OCI-LY7 (cell line): Measurements from ENCODE around the gene SHCBP1. TPM values are rescaled to one million over a fixed set of nuclear protein-coding genes. Genes with fewer than 3 reads are reported as not detected.
A peak's percentile ranks its signal among the peaks of the same experiment; 100 is the strongest.

Experiments
- BruUV-seq: library from RNA; stranded (reverse); fragments of 400-500 nt; replicated peaks from 2 replicates; lab custom pipeline; 2021; lab: Mats Ljungman, UMichigan
- CTCF ChIA-PET: fragments of 300-600 bp; sonication (Branson Sonifier 250); formaldehyde crosslinking; loops from one replicate; lab custom pipeline; 2022; ENCODE audit warnings: antibody characterized with exemption; ENCODE audit not compliant: unreplicated experiment; lab: Charles Lee
- POLR2A ChIA-PET: fragments of 300-600 bp; sonication (Branson Sonifier 250); formaldehyde crosslinking; loops from one replicate; lab custom pipeline; 2022; ENCODE audit warnings: antibody characterized with exemption; lab: Charles Lee
- DNase-seq: peaks from one replicate; pipeline ENCODE4 v3.0.0-alpha.2; 2015; ENCODE audit warnings: low spot score
- H2AFZ ChIP-seq: fragments of 200-600 bp; sonication (generic), shearing (Covaris generic); 2 replicates; pipeline ENCODE4 v1.6.1; 2014; ENCODE audit warnings: mild to moderate bottlenecking, antibody characterized with exemption, low read length, moderate library complexity
- H3K27ac ChIP-seq: fragments of 200-600 bp; sonication (generic); 2 replicates; pipeline ENCODE4 v1.5.1; 2014; ENCODE audit warnings: mixed run types, low read depth, mild to moderate bottlenecking, moderate library complexity, low read length, inconsistent platforms; ENCODE audit not compliant: poor library complexity, severe bottlenecking
- H3K36me3 ChIP-seq: fragments of 200-600 bp; sonication (generic); 2 replicates; pipeline ENCODE4 v1.6.1; 2014; ENCODE audit warnings: mild to moderate bottlenecking, antibody characterized with exemption, low read length, moderate library complexity, mixed read lengths; ENCODE audit not compliant: insufficient read depth
- H3K4me1 ChIP-seq: fragments of 200-600 bp; sonication (generic); 2 replicates; pipeline ENCODE4 v1.5.1; 2014; ENCODE audit warnings: mild to moderate bottlenecking, low read length; ENCODE audit not compliant: insufficient read depth, poor library complexity, severe bottlenecking
- H3K4me2 ChIP-seq: fragments of 200-600 bp; sonication (generic); 2 replicates; pipeline ENCODE4 v1.6.1; 2014; ENCODE audit warnings: mild to moderate bottlenecking, low read length
- H3K4me3 ChIP-seq: fragments of 200-600 bp; sonication (generic); 2 replicates; pipeline ENCODE4 v1.5.1; 2014; ENCODE audit warnings: mild to moderate bottlenecking, low read depth, low read length; ENCODE audit not compliant: poor library complexity, severe bottlenecking
- H3K79me2 ChIP-seq: fragments of 200-600 bp; sonication (generic); 2 replicates; pipeline ENCODE4 v1.6.1; 2016; ENCODE audit warnings: low read depth, mild to moderate bottlenecking, low read length, moderate library complexity, mixed read lengths; ENCODE audit not compliant: insufficient read depth
- H3K9me2 ChIP-seq: fragments of 200-600 bp; sonication (generic); 2 replicates; pipeline ENCODE4 v1.6.1; 2016; ENCODE audit warnings: mild to moderate bottlenecking, low read length, mixed read lengths; ENCODE audit not compliant: insufficient read depth
- H3K9me3 ChIP-seq: fragments of 200-600 bp; sonication (generic); 2 replicates; pipeline ENCODE4 v1.6.1; 2014; ENCODE audit warnings: mild to moderate bottlenecking, mixed run types, low read length, mixed read lengths
- H4K20me1 ChIP-seq: fragments of 200-600 bp; sonication (generic); 2 replicates; pipeline ENCODE4 v1.6.1; 2014; ENCODE audit warnings: mild to moderate bottlenecking, antibody characterized with exemption, low read length, moderate library complexity, mixed read lengths; ENCODE audit not compliant: insufficient read depth
- CTCF ChIP-seq: fragments of 200-600 bp; sonication (generic); conservative IDR thresholded peaks from 2 replicates; pipeline ENCODE4 v1.5.1; 2014; ENCODE audit warnings: mild to moderate bottlenecking, antibody characterized with exemption, low read length, moderate library complexity, mixed read lengths
- EZH2phosphoT487 ChIP-seq: fragments of 200-600 bp; sonication (generic); IDR thresholded peaks from 2 replicates; pipeline ENCODE4 v1.6.1; 2018; ENCODE audit warnings: low read depth, borderline replicate concordance, mild to moderate bottlenecking, mixed run types, antibody characterized with exemption, low read length, moderate library complexity, mixed read lengths
- intact Hi-C: fragments of 100-400 bp; cut with micrococcal nuclease; formaldehyde crosslinking; loops from one replicate; pipeline ENCODE4 v1.10.0; 2022; ENCODE audit not compliant: unreplicated experiment
- total RNA-seq, 2 experiments: library from RNA; depleted of rRNA in 1 of 2; stranded (reverse); fragments of >200 nt in 1 of 2; shearing (Covaris generic) in 1 of 2; gene quantifications; 2 replicates each; pipeline ENCODE4 v1.2.3, GENCODE V29; 2014 to 2022

Gene SHCBP1
- total RNA-seq, 2 experiments from 2014 or later, result 32.6 to 49.5 TPM

- ChIA-PET CTCF (no interaction called here), POLR2A (no interaction called here)
- Histone ChIP-seq H2AFZ (no peak overlapping the region), H3K4me1 (peaks cover 11% of the 10 kb centered on the region), H3K4me3 (no peak overlapping the region), H3K27ac (no peak overlapping the region), H3K4me2 (no peak overlapping the region), H3K36me3 (peaks cover 96% of the 10 kb centered on the region), H3K9me2 (no peaks in the 10 kb centered on the region), H3K9me3 (no peaks in the 10 kb centered on the region), H4K20me1 (peaks cover 5% of the 10 kb centered on the region; the same call in 1 of the 2 replicates), H3K79me2 (peaks cover 60% of the 10 kb centered on the region; the same call in 1 of the 2 replicates)
- BruUV-seq, result no TSS peak
- intact Hi-C loops, result loop anchor here (5.0 kb wide), 1 partner anchor 360 kb away; the partner anchor contains the start of gene DNAJA2
- no peak for TF ChIP-seq CTCF
- TF ChIP-seq EZH2phosphoT487, result no peak
- no peak for DNase-seq
Observed at GRCh38 chr16:46612121-46612520, 9.1 kb downstream of the SHCBP1 start.

- no peak overlapping the region for H2AFZ ChIP-seq
- TF ChIP-seq EZH2phosphoT487 (no peak), CTCF (peak; percentile 76)
- no peaks in the 10 kb centered on the region for H3K9me3 ChIP-seq
- H3K4me2 ChIP-seq, result no peak overlapping the region
- H3K36me3 ChIP-seq, result peaks cover 96% of the 10 kb centered on the region
- no peaks in the 10 kb centered on the region for H3K9me2 ChIP-seq
- intact Hi-C loops, result loop anchor here (2.0 kb wide), 1 partner anchor 53 kb away; no protein-coding TSS in a partner anchor
- peaks cover 9% of the 10 kb centered on the region for H3K4me1 ChIP-seq
- H3K27ac ChIP-seq, result no peak overlapping the region
- no peak overlapping the region for H3K4me3 ChIP-seq
- H4K20me1 ChIP-seq, result peaks cover 5% of the 10 kb centered on the region; the same call in 1 of the 2 replicates
- peaks cover 26% of the 10 kb centered on the region; the same call in 1 of the 2 replicates for H3K79me2 ChIP-seq
- ChIA-PET CTCF (no interaction called here), POLR2A (interaction anchor here (1.9 kb wide), 1 partner anchor 11 kb away, joined by 9 read pairs; no protein-coding TSS in a partner anchor)
- DNase-seq, result peak; percentile 48
- no TSS peak for BruUV-seq
Observed at GRCh38 chr16:46607529-46607928, 13.7 kb downstream of the SHCBP1 start.

- BruUV-seq, result TSS peak; percentile 14
- Histone ChIP-seq H3K4me1 (peaks cover 5% of the 10 kb centered on the region), H3K4me3 (no peak overlapping the region), H4K20me1 (peaks cover 5% of the 10 kb centered on the region; the same call in 1 of the 2 replicates), H3K79me2 (peaks cover 21% of the 10 kb centered on the region; the same call in 1 of the 2 replicates), H3K9me3 (no peaks in the 10 kb centered on the region), H3K9me2 (no peaks in the 10 kb centered on the region), H2AFZ (no peak overlapping the region), H3K27ac (no peak overlapping the region), H3K4me2 (no peak overlapping the region), H3K36me3 (peaks cover 96% of the 10 kb centered on the region)
- DNase-seq, result no peak
- TF ChIP-seq CTCF (no peak), EZH2phosphoT487 (no peak)
- intact Hi-C loops, result loop anchor here (2.0 kb wide), 1 partner anchor 51 kb away; no protein-coding TSS in a partner anchor
- CTCF ChIA-PET, result no interaction called here
- POLR2A ChIA-PET, result interaction anchor here (1.1 to 1.9 kb wide), 4 partner anchors 10 to 14 kb away, joined by 3 to 9 read pairs (median 5); no protein-coding TSS in a partner anchor
Observed at GRCh38 chr16:46606231-46606630, 14.9 kb downstream of the SHCBP1 start.
